Fibroblast of pulmonary artery (primary cell): ENCODE measurements around the gene ASCC3.
"Not testable (repeated sequence)": the region's sequence is repeated elsewhere in the genome, so short reads cannot be mapped to it uniquely, and the experiment has no call there.

Experiments
- DNase-seq: peaks from one replicate; pipeline ENCODE4 v3.0.0-alpha.2; 2010; ENCODE audit warnings: low read depth
- H3K4me3 ChIP-seq: replicated peaks from 2 replicates; pipeline ENCODE4 v1.5.1; 2011; ENCODE audit warnings: low read depth, mild to moderate bottlenecking, control low read depth, low read length, moderate library complexity
- TF ChIP-seq, protein P1 (sequence below): IDR thresholded peaks from 2 replicates; pipeline ENCODE4 v1.5.1; 2011; ENCODE audit warnings: mild to moderate bottlenecking, control low read depth, low read length, inconsistent platforms; ENCODE audit errors: missing control alignments

Gene ASCC3

DNA sequence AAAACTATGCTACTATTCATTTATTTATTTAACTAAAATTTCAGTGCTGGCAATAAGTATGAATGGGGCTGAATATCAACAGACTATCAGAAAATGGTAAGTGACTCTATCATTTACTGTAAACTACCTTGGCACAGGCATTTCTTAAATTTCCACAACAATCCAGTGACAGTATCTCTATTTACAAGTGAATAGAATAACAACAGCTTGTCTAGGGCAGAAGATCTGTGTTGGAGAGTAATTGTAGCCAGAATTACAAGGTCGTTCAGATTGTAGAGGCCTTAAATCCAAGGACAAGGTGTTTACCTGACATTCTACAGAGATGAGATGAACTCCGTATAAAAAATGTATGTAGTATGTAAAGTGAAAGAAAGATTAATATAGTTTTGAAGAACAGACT, 222.6 kb downstream of the ASCC3 start:
- H3K4me3 ChIP-seq = no peak overlapping the region
- DNase-seq = no peak
- TF ChIP-seq, protein P1, sequence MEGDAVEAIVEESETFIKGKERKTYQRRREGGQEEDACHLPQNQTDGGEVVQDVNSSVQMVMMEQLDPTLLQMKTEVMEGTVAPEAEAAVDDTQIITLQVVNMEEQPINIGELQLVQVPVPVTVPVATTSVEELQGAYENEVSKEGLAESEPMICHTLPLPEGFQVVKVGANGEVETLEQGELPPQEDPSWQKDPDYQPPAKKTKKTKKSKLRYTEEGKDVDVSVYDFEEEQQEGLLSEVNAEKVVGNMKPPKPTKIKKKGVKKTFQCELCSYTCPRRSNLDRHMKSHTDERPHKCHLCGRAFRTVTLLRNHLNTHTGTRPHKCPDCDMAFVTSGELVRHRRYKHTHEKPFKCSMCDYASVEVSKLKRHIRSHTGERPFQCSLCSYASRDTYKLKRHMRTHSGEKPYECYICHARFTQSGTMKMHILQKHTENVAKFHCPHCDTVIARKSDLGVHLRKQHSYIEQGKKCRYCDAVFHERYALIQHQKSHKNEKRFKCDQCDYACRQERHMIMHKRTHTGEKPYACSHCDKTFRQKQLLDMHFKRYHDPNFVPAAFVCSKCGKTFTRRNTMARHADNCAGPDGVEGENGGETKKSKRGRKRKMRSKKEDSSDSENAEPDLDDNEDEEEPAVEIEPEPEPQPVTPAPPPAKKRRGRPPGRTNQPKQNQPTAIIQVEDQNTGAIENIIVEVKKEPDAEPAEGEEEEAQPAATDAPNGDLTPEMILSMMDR = no peak

DNA sequence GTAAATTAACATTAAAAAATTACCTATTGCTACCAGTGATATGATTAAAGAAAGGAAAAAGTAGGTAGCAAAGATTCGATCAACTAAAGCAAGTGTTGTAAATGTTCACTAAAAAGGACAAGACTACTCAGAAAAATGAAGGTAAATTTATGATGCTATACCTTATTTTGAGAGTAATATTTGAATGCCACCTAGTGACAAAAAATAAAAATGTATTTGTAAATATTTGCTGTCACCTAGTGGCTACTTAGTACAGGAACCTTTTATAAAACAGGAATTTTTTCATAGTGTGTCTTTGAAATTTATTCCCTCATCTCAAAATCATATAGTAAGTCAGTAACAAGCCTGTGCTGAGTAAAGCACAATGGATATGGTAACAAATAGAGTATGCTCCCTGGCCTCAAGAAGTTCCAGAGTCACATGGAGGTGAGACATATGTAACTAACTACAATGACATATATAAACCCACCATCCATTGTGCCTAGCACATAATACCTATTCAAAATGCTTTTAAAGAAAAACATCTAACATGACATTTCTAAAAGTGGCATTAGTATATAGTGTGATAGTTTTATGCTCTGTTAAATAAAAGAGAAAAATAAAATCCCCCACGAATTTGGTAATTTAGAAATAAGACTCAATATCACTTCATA, 223.3 kb downstream of the ASCC3 start:
- peak; percentile 50 for DNase-seq
- TF ChIP-seq, protein P1 = peak; percentile 67
- H3K4me3 ChIP-seq = no peak overlapping the region

DNA sequence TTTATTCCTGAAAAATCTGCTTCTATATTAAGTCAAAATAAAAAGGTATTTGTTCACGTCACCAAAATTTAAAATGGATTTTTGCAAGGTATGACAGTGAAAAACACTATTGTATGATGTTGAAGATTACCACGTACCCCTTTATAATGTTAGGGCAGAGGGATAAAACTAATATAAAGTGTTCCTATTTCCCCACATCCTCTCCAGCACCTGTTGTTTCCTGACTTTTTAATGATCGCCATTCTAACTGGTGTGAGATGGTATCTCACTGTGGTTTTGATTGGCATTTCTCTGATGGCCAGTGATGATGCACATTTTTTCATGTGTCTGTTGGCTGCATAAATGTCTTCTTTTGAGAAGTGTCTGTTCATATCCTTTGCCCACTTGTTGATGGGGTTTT, 240.0 kb downstream of the ASCC3 start:
- H3K4me3 ChIP-seq, DNase-seq: not testable (repeated sequence)

- TF ChIP-seq, protein P1 = no peak
- DNase-seq = peak; percentile 93
- H3K4me3 ChIP-seq = no peak overlapping the region
Observed at GRCh38 chr6:100633096-100633777, 247.9 kb downstream of the ASCC3 start.

- no peak for DNase-seq
- no peak overlapping the region for H3K4me3 ChIP-seq
- TF ChIP-seq, protein P1 = no peak
Observed at GRCh38 chr6:100630536-100630935, 250.6 kb downstream of the ASCC3 start.

DNA sequence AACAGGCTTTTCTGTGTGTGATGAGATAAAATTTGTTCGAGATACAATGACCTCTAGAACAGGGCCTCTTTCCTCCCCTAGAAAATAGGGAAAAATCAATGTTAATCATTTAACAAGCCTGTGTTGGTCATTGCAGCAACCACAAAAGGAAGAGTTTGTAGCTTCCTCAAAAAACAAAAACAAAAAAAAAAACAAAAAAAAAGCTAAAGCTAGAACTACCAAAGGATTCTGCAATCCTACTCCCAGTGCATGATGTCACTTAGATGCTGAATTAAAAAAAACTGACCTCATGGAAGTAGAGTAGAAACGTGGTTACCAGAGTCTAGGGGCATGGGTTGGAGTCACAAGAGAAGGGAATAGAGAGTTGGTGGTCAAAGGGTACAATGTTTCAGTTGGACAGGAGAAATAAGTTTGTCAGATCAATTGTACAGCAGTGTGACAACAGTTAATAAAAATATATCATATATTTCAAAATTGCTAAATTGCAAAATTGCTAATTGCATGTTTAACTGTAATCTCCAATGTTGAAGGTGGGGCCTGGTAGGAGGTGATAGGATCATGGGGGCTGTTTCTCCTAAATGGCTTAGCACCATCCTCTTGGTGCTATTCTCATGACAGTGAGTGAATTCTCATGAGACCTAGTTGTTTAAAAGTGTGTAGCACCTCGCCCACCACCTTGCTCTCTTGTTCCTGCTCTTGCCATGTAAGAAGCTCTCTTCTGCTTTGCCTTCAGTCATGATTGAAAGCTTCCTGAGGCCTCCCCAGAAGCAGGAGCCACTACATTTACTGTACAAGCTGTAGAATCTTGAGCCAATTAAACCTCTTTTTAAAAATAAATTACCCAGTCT, 253.0 kb downstream of the ASCC3 start:
- DNase-seq = no peak
- TF ChIP-seq, protein P1 = no peak
- H3K4me3 ChIP-seq = no peak overlapping the region

DNA sequence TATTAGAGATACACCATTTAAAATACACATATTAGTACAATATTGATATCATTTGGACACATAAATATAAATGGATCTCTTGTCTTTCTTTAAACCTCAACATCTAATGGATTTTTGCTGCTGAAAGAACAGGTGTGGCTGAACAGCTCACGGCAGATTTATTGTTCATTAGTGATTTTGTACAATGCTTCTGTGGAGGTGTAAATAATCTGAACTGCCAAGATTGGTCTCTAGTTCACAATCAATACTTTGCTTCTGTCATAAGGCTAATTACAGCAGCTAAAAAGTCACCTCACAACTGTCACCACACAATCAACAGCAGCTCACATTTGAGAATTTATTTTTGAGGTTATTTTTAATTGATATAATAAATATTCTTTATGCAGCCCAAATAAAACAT, 254.4 kb downstream of the ASCC3 start:
- TF ChIP-seq, protein P1 = no peak
- no peak overlapping the region for H3K4me3 ChIP-seq
- no peak for DNase-seq
